WTC11 (cell line): Measurements from ENCODE around the gene ALG2. TPM values are rescaled to one million over a fixed set of nuclear protein-coding genes. Genes with fewer than 3 reads are reported as not detected.

Source experiments
- ATAC-seq: fragments of 200-7000 bp; cut with Tn5 transposase; 2 replicates; pipeline ENCODE4 v1.10.0; 2021; ENCODE audit warnings: mild to moderate bottlenecking, moderate library complexity
- CTCF ChIA-PET: fragments of 300-600 bp; sonication (Branson Sonifier 250); formaldehyde crosslinking; loops from one replicate; lab custom pipeline; 2021; ENCODE audit warnings: antibody characterized with exemption; lab: Charles Lee
- POLR2A ChIA-PET: fragments of 350-600 bp; sonication (Branson Sonifier 250); formaldehyde crosslinking; loops from one replicate; lab custom pipeline; 2021; ENCODE audit warnings: antibody characterized with exemption; lab: Charles Lee
- DNase-seq: peaks from one replicate; pipeline ENCODE4 v3.0.0; 2021; ENCODE audit warnings: low spot score
- H3K27ac Mint-ChIP-seq: 2 replicates; pipeline ENCODE4 v1.8.0; 2021; ENCODE audit warnings: mixed read lengths
- H3K27me3 Mint-ChIP-seq: 2 replicates; pipeline ENCODE4 v1.8.0; 2021; ENCODE audit warnings: low read depth, mild to moderate bottlenecking, moderate library complexity, mixed read lengths
- H3K36me3 Mint-ChIP-seq: 2 replicates; pipeline ENCODE4 v1.8.0; 2021; ENCODE audit warnings: mixed read lengths
- H3K4me1 Mint-ChIP-seq: 2 replicates; pipeline ENCODE4 v1.8.0; 2022; ENCODE audit warnings: mixed read lengths
- H3K4me3 Mint-ChIP-seq: 2 replicates; pipeline ENCODE4 v1.8.0; 2021; ENCODE audit warnings: mild to moderate bottlenecking, moderate library complexity, mixed read lengths
- H3K9me3 Mint-ChIP-seq: 2 replicates; pipeline ENCODE4 v1.8.0; 2021; ENCODE audit warnings: mixed read lengths
- ETV6 ChIP-seq: sonication (generic); formaldehyde crosslinking; IDR thresholded peaks from 2 replicates; pipeline ENCODE4 v1.8.1; 2022; ENCODE audit warnings: mild to moderate bottlenecking, missing genetic modification reagents
- FOXP1 ChIP-seq: sonication (generic); formaldehyde crosslinking; IDR thresholded peaks from 2 replicates; pipeline ENCODE4 v1.8.0; 2022; ENCODE audit warnings: missing genetic modification reagents, mild to moderate bottlenecking, moderate library complexity, borderline replicate concordance
- MYBL2 ChIP-seq: sonication (generic); formaldehyde crosslinking; IDR thresholded peaks from 2 replicates; pipeline ENCODE4 v1.8.1; 2023; ENCODE audit warnings: mild to moderate bottlenecking, moderate library complexity, missing genetic modification reagents
- NR2C2 ChIP-seq: sonication (generic); formaldehyde crosslinking; IDR thresholded peaks from 2 replicates; pipeline ENCODE4 v1.8.0; 2022; ENCODE audit warnings: mild to moderate bottlenecking, missing genetic modification reagents
- OVOL2 ChIP-seq: fragments of 250-450 bp; sonication (Bioruptor Pico); IDR thresholded peaks from 2 replicates; pipeline ENCODE4 v1.9.0; 2021; ENCODE audit warnings: mild to moderate bottlenecking, borderline replicate concordance
- SMAD3 ChIP-seq: sonication (generic); formaldehyde crosslinking; IDR thresholded peaks from 2 replicates; pipeline ENCODE4 v1.8.0; 2022; ENCODE audit warnings: missing genetic modification reagents, mild to moderate bottlenecking, borderline replicate concordance
- SOX15 ChIP-seq: fragments of 250-450 bp; sonication (Bioruptor Pico); IDR thresholded peaks from 2 replicates; pipeline ENCODE4 v1.9.0; 2021; ENCODE audit warnings: mild to moderate bottlenecking
- USF2 ChIP-seq: sonication (generic); formaldehyde crosslinking; IDR thresholded peaks from 2 replicates; pipeline ENCODE4 v1.8.1; 2023; ENCODE audit warnings: mild to moderate bottlenecking, missing genetic modification reagents, moderate library complexity
- ZNF121 ChIP-seq: sonication (generic); formaldehyde crosslinking; IDR thresholded peaks from 2 replicates; pipeline ENCODE4 v1.8.0; 2023; ENCODE audit warnings: missing genetic modification reagents
- ZNF317 ChIP-seq: sonication (generic); formaldehyde crosslinking; IDR thresholded peaks from 2 replicates; pipeline ENCODE4 v1.8.1; 2023; ENCODE audit warnings: low read depth, mild to moderate bottlenecking, moderate library complexity, missing genetic modification reagents, borderline replicate concordance
- ZNF423 ChIP-seq: fragments of 250-450 bp; sonication (Bioruptor Pico); IDR thresholded peaks from 2 replicates; pipeline ENCODE4 v2.1.2; 2022; ENCODE audit warnings: mild to moderate bottlenecking, moderate library complexity
- total RNA-seq: library from RNA; stranded (reverse); gene quantifications from 3 replicates; pipeline ENCODE4 v1.2.3, GENCODE V29; 2021
- TF ChIP-seq, protein P1 (sequence below): fragments of 200-600 bp; IDR thresholded peaks from 2 replicates; pipeline ENCODE4 v1.8.0; 2022; ENCODE audit warnings: antibody characterized with exemption
- TF ChIP-seq, protein P2 (sequence below): sonication (generic); formaldehyde crosslinking; IDR thresholded peaks from 2 replicates; pipeline ENCODE4 v1.8.1; 2023; ENCODE audit warnings: mild to moderate bottlenecking, missing genetic modification reagents
- TF ChIP-seq, protein P3 (sequence below): fragments of 250-450 bp; sonication (Bioruptor Pico); IDR thresholded peaks from 2 replicates; pipeline ENCODE4 v1.9.0; 2021; ENCODE audit warnings: moderate library complexity, mild to moderate bottlenecking, inconsistent platforms, borderline replicate concordance
- TF ChIP-seq, protein P4 (sequence below): fragments of 250-450 bp; sonication (Bioruptor Pico); IDR thresholded peaks from 2 replicates; pipeline ENCODE4 v1.9.0; 2021; ENCODE audit warnings: mild to moderate bottlenecking
- TF ChIP-seq, protein P5 (sequence below): sonication (generic); formaldehyde crosslinking; IDR thresholded peaks from 2 replicates; pipeline ENCODE4 v1.8.0; 2022; ENCODE audit warnings: missing genetic modification reagents
- TF ChIP-seq, protein P6 (sequence below): fragments of 250-450 bp; sonication (Bioruptor Pico); IDR thresholded peaks from 2 replicates; pipeline ENCODE4 v1.8.0; 2021; ENCODE audit warnings: mild to moderate bottlenecking

ALG2 gene
- total RNA-seq, 1 experiment from 2014 or later = 25.2 TPM

- POLR2A ChIA-PET = interaction anchor here (1.1 kb wide), 1 partner anchor 10 kb away, joined by 5 read pairs; the partner anchor contains the start of genes ALG2 and SEC61B
- TF ChIP-seq MYBL2 = no peak
- TF ChIP-seq, protein P1, sequence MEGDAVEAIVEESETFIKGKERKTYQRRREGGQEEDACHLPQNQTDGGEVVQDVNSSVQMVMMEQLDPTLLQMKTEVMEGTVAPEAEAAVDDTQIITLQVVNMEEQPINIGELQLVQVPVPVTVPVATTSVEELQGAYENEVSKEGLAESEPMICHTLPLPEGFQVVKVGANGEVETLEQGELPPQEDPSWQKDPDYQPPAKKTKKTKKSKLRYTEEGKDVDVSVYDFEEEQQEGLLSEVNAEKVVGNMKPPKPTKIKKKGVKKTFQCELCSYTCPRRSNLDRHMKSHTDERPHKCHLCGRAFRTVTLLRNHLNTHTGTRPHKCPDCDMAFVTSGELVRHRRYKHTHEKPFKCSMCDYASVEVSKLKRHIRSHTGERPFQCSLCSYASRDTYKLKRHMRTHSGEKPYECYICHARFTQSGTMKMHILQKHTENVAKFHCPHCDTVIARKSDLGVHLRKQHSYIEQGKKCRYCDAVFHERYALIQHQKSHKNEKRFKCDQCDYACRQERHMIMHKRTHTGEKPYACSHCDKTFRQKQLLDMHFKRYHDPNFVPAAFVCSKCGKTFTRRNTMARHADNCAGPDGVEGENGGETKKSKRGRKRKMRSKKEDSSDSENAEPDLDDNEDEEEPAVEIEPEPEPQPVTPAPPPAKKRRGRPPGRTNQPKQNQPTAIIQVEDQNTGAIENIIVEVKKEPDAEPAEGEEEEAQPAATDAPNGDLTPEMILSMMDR = peak; percentile 43; the same call in 1 of the 2 replicates
- TF ChIP-seq, protein P2, sequence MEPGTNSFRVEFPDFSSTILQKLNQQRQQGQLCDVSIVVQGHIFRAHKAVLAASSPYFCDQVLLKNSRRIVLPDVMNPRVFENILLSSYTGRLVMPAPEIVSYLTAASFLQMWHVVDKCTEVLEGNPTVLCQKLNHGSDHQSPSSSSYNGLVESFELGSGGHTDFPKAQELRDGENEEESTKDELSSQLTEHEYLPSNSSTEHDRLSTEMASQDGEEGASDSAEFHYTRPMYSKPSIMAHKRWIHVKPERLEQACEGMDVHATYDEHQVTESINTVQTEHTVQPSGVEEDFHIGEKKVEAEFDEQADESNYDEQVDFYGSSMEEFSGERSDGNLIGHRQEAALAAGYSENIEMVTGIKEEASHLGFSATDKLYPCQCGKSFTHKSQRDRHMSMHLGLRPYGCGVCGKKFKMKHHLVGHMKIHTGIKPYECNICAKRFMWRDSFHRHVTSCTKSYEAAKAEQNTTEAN = no peak
- no peak for TF ChIP-seq ZNF121 (CRISPR knock-in tag)
- TF ChIP-seq, all 79 proteins: peak for 1
- Mint-ChIP-seq H3K4me3 (no peak overlapping the region), H3K9me3 (no peaks in the 10 kb centered on the region), H3K36me3 (peaks cover 25% of the 10 kb centered on the region), H3K27ac (no peak overlapping the region), H3K27me3 (no peaks in the 10 kb centered on the region), H3K4me1 (no peaks in the 10 kb centered on the region)
- ATAC-seq (peak; percentile 65; the same call in 1 of the 2 replicates), DNase-seq (peak; percentile 49)
- CTCF ChIA-PET = interaction anchor here (0.6 to 3.3 kb wide), 28 partner anchors 9 to 1093 kb away, joined by 3 to 31 read pairs (median 4); partner anchors contain the start of genes ALG2 and SEC61B
Observed at GRCh38 chr9:99231711-99232110, 10.0 kb upstream of the ALG2 start.

DNA sequence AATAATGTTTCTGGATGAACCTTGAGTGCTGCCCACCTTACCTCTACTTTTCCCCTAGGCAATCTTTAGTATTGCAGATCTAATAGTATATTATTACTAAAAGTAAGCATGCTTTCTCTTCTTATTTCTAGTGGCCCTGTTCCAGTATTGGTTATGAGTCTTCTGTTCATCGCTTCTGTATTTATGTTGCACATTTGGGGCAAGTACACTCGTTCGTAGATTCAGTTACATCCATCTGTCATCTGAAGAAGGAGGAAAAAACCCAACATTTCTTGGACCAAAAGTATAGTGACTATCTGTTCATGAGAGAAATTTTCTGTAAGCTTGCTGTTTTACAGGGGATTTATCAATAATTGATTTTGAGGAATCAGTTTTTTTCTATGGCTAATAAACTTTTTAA, 8.5 kb upstream of the ALG2 start:
- Mint-ChIP-seq H3K4me3 (no peak overlapping the region), H3K27ac (no peak overlapping the region), H3K27me3 (no peaks in the 10 kb centered on the region), H3K36me3 (peaks cover 25% of the 10 kb centered on the region), H3K4me1 (no peaks in the 10 kb centered on the region), H3K9me3 (no peaks in the 10 kb centered on the region)
- DNase-seq (no peak), ATAC-seq (no peak)
- TF ChIP-seq ZNF121 (CRISPR knock-in tag) (no peak), SMAD3 (CRISPR knock-in tag) (no peak), ETV6 (CRISPR knock-in tag) (no peak), NR2C2 (CRISPR knock-in tag) (no peak), SOX15 (CRISPR knock-in tag) (no peak), USF2 (no peak), OVOL2 (CRISPR knock-in tag) (no peak), ZNF423 (no peak), FOXP1 (CRISPR knock-in tag) (no peak), ZNF317 (no peak)
- TF ChIP-seq, protein P3, sequence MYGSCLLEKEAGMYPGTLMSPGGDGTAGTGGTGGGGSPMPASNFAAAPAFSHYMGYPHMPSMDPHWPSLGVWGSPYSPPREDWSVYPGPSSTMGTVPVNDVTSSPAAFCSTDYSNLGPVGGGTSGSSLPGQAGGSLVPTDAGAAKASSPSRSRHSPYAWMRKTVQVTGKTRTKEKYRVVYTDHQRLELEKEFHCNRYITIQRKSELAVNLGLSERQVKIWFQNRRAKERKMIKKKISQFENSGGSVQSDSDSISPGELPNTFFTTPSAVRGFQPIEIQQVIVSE (CRISPR knock-in tag) = no peak
- TF ChIP-seq, protein P4, sequence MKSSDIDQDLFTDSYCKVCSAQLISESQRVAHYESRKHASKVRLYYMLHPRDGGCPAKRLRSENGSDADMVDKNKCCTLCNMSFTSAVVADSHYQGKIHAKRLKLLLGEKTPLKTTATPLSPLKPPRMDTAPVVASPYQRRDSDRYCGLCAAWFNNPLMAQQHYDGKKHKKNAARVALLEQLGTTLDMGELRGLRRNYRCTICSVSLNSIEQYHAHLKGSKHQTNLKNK (CRISPR knock-in tag) = no peak
- TF ChIP-seq, protein P5, sequence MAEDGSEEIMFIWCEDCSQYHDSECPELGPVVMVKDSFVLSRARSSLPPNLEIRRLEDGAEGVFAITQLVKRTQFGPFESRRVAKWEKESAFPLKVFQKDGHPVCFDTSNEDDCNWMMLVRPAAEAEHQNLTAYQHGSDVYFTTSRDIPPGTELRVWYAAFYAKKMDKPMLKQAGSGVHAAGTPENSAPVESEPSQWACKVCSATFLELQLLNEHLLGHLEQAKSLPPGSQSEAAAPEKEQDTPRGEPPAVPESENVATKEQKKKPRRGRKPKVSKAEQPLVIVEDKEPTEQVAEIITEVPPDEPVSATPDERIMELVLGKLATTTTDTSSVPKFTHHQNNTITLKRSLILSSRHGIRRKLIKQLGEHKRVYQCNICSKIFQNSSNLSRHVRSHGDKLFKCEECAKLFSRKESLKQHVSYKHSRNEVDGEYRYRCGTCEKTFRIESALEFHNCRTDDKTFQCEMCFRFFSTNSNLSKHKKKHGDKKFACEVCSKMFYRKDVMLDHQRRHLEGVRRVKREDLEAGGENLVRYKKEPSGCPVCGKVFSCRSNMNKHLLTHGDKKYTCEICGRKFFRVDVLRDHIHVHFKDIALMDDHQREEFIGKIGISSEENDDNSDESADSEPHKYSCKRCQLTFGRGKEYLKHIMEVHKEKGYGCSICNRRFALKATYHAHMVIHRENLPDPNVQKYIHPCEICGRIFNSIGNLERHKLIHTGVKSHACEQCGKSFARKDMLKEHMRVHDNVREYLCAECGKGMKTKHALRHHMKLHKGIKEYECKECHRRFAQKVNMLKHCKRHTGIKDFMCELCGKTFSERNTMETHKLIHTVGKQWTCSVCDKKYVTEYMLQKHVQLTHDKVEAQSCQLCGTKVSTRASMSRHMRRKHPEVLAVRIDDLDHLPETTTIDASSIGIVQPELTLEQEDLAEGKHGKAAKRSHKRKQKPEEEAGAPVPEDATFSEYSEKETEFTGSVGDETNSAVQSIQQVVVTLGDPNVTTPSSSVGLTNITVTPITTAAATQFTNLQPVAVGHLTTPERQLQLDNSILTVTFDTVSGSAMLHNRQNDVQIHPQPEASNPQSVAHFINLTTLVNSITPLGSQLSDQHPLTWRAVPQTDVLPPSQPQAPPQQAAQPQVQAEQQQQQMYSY (CRISPR knock-in tag) = no peak
- TF ChIP-seq, protein P6, sequence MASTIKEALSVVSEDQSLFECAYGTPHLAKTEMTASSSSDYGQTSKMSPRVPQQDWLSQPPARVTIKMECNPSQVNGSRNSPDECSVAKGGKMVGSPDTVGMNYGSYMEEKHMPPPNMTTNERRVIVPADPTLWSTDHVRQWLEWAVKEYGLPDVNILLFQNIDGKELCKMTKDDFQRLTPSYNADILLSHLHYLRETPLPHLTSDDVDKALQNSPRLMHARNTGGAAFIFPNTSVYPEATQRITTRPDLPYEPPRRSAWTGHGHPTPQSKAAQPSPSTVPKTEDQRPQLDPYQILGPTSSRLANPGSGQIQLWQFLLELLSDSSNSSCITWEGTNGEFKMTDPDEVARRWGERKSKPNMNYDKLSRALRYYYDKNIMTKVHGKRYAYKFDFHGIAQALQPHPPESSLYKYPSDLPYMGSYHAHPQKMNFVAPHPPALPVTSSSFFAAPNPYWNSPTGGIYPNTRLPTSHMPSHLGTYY = no peak
- ChIA-PET CTCF (no interaction called here), POLR2A (no interaction called here)
